Measurements from ENCODE around the gene TEKT1. TPM values are rescaled to one million over a fixed set of nuclear protein-coding genes. Genes with fewer than 3 reads are reported as not detected.

TEKT1 gene
- total RNA-seq, 3 donors from 2014 or later, result not detected

DNA sequence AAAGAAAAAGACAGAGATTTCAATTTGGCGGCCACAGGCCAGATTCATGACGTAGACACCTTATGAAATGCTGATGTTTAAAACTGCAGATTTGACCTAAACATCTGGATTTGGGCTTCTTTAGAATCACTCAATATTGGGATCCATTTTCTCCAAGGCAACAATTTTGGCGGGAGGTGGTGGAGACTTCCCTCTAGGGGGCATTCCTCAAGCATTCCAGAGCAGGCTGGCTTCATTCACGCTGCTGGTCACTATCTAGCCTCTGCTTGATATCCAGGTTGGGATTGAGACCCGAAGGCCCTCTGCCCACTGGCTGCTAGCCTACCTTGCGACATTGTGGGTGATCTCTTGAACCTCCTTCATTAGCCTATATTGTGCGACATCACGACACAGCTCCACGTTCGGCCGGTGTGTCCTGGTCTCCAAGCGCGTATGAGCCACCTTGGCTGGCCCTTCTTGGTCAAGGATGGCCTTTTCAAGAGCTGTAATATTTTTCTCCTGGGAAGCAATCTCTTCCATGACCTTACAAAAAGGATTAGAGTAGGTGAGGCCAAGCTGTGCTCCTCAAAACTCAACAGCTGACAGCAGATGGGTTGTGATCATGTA is 31.0 kb downstream of the TEKT1 start:
- TF ChIP-seq, protein P1, sequence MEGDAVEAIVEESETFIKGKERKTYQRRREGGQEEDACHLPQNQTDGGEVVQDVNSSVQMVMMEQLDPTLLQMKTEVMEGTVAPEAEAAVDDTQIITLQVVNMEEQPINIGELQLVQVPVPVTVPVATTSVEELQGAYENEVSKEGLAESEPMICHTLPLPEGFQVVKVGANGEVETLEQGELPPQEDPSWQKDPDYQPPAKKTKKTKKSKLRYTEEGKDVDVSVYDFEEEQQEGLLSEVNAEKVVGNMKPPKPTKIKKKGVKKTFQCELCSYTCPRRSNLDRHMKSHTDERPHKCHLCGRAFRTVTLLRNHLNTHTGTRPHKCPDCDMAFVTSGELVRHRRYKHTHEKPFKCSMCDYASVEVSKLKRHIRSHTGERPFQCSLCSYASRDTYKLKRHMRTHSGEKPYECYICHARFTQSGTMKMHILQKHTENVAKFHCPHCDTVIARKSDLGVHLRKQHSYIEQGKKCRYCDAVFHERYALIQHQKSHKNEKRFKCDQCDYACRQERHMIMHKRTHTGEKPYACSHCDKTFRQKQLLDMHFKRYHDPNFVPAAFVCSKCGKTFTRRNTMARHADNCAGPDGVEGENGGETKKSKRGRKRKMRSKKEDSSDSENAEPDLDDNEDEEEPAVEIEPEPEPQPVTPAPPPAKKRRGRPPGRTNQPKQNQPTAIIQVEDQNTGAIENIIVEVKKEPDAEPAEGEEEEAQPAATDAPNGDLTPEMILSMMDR (IDR thresholded peaks at IDR 0.05), result no peak
- Histone ChIP-seq H3K4me1 (ENCODE audit: low read depth) (no peaks in the 10 kb centered on the region), H3K9me3 (no peaks in the 10 kb centered on the region), H3K36me3 (ENCODE audit: low read depth) (no peaks in the 10 kb centered on the region), H3K4me3 (no peak overlapping the region)
- intact Hi-C loops (cut with DNase I, micrococcal nuclease), result no loop called here
- no peak for ATAC-seq
- no peak for DNase-seq

GRCh38 chr17:6799738-6800137 is 31.8 kb downstream of the TEKT1 start:
- DNase-seq, result no peak
- H3K36me3 ChIP-seq (ENCODE audit: low read depth), result no peaks in the 10 kb centered on the region
- TF ChIP-seq, protein P1 (IDR thresholded peaks at IDR 0.05), result no peak

DNA sequence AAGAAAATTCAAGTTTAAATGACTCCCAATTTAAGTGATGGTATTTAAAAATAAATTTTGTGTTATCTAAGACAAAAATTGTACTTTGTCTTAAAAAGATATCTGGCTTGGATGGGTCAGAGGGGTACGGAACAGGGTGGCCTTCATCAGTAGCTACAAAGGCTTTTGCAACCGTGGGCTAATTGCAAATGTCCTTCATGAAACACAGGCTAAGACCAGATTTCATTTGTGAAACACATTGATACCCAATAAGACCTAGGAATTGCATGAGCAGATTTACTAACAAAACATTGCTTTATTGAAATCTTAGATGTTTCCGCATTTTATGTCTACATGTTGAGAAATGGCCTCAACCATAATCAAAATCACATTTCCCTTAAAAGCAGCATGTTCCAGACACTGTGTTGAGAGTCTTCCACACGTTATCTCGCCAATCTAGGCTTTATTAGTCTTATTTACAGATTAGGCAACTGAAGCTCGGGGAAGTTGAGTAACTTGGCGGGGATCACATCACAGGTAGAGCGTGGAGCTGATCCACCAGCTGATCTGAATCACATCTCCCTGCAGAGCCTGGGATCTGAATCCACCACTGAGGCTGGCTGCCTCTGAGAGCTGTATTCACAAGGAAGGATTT is 33.7 kb downstream of the TEKT1 start:
- Histone ChIP-seq H3K9me3 (no peaks in the 10 kb centered on the region), H3K36me3 (ENCODE audit: low read depth) (no peaks in the 10 kb centered on the region), H3K4me1 (ENCODE audit: low read depth) (no peaks in the 10 kb centered on the region), H3K4me3 (no peak overlapping the region)
- TF ChIP-seq, protein P1 (IDR thresholded peaks at IDR 0.05), result no peak
- no peak for ATAC-seq
- no peak for DNase-seq
- intact Hi-C loops (cut with DNase I, micrococcal nuclease), result no loop called here

More at GRCh38 chr17:6799738-6800137, 31.8 kb downstream of the TEKT1 start:
- no peak for ATAC-seq
- intact Hi-C loops (cut with DNase I, micrococcal nuclease), result no loop called here
- H3K4me3 ChIP-seq, result no peak overlapping the region
- H3K4me1 ChIP-seq (ENCODE audit: low read depth), result no peaks in the 10 kb centered on the region
- H3K9me3 ChIP-seq, result no peaks in the 10 kb centered on the region

DNA sequence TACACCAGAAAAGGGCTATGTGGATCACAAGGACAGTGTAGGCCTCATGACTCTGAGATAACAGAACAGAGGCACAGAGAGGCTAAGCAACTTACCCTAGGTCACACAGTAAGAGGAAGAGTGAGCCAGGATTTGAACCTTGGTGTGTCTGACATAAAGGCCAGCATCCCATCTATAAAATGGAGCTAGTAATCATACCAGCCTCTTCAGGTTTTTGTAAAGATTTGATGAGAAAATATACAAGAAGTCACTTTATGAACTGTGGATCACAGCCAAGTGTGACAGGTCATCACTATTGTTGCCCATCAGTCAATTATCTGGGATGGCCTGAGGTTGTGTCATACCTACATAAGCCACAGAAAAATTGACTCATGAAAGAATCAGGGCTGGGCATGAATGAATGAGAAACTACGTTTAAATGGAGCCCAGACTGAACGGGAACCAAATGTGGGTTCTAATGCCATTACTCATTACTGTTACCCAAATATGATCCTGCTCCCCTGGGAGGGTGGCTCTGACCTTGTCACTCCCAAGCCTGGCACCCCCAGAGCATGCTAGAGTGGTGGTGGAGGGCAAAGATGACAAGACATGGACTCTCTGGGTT is 34.5 kb downstream of the TEKT1 start:
- Histone ChIP-seq H3K4me3 (no peak overlapping the region), H3K4me1 (ENCODE audit: low read depth) (no peaks in the 10 kb centered on the region), H3K9me3 (no peaks in the 10 kb centered on the region), H3K36me3 (ENCODE audit: low read depth) (no peaks in the 10 kb centered on the region)
- TF ChIP-seq, protein P1 (IDR thresholded peaks at IDR 0.05), result no peak
- no peak for DNase-seq
- intact Hi-C loops (cut with DNase I, micrococcal nuclease), result no loop called here
- no peak for ATAC-seq

DNA sequence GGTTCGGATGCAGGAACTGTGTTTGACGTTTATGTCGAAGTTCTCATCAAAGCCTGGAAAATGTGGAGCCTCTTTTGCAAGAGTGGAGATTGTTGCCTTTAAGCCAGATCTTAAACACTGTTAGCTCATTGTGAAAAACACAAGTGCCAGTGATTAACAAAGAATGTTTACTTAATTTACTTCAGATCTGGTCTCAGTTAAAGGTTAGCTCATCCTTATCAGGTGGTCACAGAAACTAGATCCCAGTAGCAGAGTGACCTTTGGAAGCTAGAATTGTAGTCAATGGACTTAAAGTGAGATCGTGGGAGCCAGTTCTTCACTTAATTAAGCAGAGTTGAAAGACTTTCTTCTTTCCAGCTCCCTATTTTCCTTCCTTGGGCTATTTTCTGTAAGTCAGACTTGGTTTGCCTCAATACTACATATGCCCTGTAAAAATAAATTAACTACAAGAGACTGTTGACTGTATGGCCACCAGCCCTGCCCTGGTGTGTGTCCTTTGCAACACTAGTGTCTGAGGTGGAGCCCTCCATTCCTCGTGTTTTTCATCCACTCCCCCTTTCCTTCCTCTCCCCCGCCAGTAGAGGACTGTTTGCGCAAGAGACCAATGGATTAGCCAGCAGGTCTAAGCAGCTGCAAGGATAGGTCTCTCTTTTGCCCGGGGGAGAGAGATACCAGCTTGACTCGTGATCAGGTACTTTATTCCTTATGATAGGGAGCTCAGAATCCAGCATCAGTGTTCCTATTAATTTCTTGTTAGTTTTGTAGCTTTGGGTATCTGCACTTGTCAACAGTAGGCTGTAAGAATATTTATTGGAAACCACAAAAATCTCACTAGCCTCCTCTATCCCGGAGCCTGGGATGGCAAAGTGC is 35.3 kb downstream of the TEKT1 start:
- TF ChIP-seq, protein P1 (IDR thresholded peaks at IDR 0.05), result no peak
- Histone ChIP-seq H3K4me1 (ENCODE audit: low read depth) (no peaks in the 10 kb centered on the region), H3K9me3 (no peaks in the 10 kb centered on the region), H3K4me3 (no peak overlapping the region), H3K36me3 (ENCODE audit: low read depth) (no peaks in the 10 kb centered on the region)
- no peak for ATAC-seq
- no peak for DNase-seq
- intact Hi-C loops (cut with DNase I, micrococcal nuclease), result no loop called here

All from mucosa of descending colon (tissue), 3 donors.